HG03439 (cell line): Measurements from ENCODE around the gene SHISAL2A.
A peak's percentile ranks its signal among the peaks of the same experiment; 100 is the strongest.

Source experiments
- ATAC-seq: cut with Tn5 transposase; IDR thresholded peaks from one replicate; pipeline ENCODE4 v1.9.1; 2021; ENCODE audit warnings: mild to moderate bottlenecking, moderate library complexity; ENCODE audit not compliant: unreplicated experiment

Gene SHISAL2A

DNA sequence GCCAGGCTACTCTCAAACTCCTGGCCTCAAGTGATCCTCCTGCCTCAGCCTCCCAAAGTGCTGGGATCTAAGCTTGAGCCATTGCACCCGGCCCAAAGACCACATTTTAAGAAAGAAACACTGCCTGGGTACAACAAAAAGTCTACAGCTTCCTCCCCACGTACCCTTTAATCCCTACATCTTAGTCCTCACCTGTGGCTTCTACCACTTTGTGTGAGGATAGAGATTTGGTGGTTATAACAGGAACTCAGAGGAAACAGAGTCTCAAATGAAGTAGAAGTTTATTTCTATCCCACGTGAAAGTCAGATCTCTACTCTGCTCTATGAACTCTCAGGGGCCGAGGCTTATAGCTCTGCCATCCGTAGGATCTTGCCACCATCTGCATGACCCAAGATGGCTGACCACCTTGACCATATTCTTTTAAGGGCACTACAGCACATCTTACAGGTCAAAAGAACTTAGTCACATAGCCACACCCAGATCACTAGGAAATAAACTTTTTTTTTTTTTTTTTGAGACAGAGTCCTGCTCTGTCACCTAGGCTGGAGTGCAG lies 17.4 kb upstream of the SHISAL2A start:
- ATAC-seq, result no peak

DNA sequence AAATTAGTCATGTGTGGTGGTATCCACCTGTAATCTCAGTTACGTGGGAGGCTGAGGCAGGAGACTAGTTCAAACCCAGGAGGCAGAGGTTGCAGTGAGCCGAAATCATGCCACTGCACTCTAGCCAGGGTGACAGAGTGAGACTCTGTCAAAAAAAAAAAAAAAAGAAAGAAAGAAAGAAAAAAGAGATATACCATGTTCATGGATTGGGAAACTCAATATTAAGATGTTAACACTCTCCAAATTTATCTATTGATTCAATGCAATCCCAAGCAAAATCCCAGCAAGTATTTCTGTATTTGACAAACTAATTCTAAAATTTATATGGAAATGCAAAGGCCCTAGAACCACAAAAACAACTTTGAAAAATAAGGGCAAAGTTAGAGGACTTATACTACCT lies 11.0 kb upstream of the SHISAL2A start:
- no peak for ATAC-seq

DNA sequence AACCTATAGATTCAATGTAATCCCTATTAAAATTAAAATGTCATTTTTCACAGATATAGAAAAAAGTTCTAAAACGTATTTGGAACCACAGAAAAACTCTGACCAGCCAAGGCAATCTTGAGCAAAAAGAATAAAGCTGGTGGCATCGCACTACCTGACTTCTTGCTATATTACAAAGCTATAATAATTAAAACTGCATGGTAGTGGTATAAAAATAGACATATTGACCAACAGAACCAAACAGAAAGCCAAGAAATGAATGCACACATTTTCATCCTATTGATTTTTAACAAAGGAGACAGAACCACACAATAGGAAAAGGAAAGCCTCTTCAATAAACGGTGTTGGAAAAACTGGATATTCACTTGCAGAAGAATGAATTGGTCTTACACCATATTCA lies 9.2 kb upstream of the SHISAL2A start:
- no peak for ATAC-seq

DNA sequence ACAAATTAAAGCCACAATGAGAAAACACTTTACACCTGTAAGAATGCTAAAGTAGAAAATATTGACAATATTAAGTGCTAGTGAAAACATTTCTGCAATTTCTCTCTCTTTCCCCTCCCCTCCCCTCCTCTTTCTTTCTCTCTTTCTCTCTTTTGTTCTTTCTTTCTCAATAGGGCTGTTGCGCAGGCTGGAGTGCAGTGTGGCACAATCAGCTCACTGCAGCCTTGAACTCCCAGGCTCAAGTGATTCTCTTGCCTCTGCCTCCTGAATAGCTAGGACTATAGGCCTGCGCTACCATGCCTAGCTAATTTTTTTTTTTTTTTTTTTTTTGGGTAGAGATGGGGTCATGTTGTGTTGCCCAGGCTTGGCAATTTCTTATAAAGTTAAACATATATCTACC lies 5.9 kb upstream of the SHISAL2A start:
- no peak for ATAC-seq

DNA sequence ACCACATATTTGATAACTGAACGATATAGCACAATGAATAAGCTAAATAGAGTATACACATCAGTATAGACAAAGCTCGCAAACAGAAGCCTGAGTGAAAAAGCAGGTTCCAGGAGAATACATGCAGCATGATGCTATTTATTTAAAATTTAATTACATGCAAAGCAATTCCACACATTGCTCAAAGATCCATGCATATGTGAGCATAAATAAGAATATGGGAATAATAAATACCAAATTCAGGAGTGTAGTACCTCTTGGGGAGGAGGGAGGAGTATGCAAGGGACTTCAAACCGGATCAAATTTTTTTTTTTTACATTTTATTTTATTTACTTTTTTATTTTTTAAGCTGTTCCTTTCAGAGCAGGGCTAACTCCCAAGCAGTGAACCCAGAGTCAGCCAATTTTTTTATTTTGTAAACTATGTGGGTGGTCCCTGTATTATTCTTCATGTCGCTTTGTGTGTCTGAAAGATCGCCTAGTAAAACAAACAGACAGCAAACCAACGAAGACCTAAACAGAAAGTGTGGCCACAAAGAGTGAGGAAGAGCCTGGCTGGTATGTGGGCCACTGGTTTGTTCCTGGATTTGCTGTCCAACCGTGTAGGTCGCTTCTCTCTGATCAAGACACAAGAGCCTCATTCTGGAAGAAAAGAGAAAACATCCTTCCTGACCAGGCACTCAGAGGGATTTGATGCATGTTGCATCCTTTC lies 4.2 kb upstream of the SHISAL2A start:
- ATAC-seq, result no peak

DNA sequence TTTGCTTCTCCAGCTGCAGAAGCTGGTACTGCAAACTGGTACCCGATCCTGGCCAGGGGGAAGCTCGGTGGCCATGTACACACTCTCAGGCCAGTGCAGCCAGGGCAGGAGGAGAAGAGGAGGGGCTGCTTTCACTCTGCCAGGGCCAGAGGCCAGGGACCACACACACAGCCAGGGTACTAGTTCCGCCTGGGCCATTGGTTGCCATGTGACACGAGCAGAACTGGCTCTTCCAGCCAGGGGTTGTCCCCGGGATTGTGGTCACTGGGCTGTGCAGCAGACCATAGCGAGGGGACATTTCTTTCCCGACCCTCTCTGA lies 3.7 kb upstream of the SHISAL2A start:
- no peak for ATAC-seq

DNA sequence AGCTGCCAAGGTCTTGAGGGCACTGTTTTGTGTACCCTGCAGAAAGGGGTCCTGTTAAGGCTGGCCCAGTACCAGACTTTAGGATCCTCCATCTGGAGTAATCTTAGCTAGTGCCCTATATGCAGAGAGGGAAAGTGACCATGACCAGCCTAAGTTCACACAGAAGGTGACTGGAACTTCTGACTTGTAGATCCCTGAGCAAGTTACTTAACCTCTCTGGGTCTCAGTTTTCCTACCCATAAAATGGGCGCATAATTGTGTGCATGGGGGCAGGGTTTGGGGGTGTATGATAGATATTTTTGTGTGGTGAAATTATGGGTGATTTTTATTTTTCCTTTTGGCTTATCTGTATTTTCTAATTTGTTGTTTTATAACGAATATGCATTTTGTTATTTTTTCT lies 3.3 kb upstream of the SHISAL2A start:
- ATAC-seq, result no peak

DNA sequence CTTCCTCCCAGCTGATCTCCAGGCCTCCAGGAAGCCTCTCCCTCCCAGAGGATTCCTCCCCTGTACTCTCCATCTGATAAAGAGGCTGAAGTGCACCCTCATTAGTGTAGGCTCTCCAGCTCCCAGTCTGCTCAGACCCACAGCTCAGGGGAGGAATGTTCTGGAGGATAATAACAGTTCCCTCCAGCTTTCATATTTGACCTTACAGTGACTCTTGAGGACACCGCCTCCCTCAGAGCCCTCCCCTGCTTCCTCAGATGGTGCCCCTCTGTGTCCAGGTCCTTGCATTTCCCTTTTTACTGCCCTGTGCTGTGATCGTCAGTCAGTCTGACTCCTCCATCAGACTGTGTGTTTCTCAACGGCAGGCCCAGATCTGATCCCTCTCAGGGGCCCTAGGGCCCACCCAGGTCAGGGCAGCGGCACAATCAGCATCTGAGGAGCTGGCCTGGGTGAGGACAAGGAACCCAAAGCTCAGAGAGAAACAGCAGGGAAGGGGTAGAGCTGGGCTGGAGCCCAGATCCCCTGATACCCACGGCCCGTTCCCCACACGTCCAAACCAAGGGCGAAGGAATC lies 1.1 kb upstream of the SHISAL2A start:
- no peak for ATAC-seq

DNA sequence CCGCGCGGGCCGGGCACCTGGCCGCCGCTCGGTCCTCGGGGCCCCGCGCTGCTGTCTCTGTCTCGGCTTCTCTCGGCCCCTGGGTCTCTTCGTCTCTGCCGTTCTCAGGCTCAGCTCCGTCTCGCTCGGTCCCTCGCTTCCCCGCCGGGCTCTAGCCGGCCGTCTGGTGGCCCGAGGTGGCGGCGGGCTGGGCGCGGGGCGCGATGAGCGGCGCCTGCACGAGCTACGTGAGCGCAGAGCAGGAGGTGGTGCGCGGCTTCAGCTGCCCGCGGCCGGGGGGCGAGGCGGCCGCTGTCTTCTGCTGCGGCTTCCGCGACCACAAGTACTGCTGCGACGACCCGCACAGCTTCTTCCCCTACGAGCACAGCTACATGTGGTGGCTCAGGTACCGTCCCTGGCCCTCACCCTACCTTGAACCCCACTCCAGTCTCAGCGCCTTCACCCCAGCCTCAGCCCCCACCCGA lies 355 bp downstream of the SHISAL2A start:
- ATAC-seq, result no peak

DNA sequence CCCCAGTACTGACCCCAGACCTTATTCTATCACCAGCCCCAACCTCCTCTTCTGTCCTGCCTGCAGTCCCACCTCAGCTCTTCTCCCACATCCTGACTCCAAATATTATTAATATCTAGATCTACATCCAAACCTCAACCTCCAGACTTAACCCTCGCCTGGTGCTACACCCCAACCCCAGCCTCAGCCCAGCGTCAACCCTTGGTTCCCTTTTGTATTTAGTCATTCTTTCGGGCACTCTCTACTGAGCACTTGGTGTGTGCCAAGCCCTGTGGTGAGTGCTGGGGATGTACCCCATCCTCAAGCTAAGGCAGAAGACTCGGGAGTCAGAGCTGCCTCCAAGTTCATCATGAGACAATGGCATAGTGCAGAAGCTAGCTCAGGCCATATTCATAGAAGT lies 1.1 kb downstream of the SHISAL2A start:
- no peak for ATAC-seq

DNA sequence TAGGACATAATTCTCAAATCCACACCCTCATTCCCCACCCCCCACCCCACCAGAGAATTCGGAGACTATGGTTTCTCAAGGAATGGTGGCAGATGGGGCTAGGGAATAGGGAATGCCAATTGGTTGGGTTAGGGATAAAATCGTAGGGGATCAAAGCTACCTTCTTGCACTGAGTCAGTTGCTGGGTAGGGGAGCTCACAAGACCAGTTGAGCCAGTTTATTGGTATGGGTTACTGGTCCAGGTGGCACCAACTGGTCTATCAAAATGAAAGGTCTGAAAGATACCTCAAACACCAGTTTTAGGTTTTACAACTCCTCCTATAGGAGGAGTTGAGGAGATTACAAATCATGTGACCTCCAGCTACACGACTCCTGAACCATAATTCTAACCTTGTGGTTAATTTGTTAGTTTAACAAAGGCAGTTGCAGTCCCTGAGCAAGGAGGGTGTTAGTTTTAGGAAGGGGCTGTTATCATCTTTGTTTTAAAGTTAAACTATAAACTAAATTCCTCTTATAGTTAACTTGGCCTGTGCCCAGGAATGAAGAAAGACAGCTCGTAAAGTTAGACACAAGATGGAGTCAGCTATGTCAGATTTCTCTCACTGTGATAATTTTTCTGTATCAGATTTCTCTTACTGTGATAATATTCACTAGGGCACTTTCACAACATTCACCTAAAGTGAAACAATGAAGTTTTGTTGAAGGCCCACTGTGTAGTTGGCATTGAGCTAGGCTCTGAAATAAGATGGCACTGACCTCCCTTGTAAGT lies 2.5 kb downstream of the SHISAL2A start:
- ATAC-seq, result no peak

DNA sequence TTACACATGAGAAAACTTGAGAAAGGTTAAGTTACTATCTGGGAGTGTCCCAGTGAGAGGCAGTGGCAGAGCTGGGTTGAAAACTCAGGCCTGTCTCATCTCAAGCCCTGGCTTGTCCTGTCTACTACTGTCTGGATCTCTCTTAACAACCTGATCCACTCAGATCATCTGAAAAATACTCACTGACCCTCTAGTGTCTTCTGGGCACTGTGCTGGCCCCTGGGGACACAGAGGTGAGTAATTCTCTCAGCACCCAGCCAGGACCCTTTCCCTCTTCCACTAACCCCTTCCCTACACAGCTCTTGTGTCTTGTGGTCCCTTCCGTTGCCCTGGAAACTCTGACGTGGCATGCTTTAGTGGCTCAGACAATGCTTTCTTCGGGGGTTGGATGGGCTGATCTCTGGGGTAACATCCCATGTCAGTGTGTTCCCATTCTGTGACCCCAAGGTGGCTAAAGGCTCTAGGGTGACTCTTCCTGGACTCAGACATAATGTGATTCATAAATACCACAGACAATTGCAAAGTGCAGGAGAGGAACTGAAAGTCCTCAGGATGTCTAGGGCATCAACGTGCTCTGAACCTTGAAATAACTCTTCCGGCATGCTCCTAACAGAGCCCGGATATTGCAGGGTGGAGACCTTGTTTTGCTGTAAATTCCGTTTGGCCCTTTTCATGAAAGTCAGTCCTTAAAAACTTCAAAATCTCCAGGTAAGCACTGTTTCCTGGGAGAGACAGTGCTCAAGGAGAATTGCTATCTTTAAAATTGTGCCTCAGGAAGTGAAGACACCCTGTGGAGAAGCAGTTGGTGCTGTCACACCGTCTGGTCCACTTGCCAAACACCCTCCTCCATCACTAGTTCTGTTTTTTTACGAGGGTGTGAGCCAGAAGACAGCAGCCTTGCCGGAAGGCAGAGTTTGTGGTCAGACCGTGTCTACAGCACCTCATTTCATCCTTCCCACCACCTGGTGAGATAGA lies 4.0 kb downstream of the SHISAL2A start:
- peak; percentile 67 for ATAC-seq

DNA sequence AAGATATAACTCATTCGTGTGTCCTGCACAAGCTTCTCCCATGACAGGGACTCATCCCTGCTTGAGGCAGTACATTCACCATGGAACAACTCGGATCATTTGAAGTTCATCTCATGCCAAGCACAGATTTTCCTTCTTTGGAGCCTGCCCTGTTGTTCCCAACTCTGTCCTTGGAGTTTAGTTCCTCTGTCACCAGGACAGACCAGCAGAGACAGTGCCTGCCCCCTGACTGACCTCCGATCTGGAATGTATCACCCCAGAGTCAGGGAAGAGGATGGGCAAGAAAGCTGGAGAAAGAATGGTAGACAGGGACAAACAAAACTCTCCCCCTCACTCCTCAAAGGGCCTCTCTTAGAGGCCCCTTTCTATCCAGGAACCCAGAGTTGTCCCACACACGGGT lies 5.0 kb downstream of the SHISAL2A start:
- no peak for ATAC-seq

DNA sequence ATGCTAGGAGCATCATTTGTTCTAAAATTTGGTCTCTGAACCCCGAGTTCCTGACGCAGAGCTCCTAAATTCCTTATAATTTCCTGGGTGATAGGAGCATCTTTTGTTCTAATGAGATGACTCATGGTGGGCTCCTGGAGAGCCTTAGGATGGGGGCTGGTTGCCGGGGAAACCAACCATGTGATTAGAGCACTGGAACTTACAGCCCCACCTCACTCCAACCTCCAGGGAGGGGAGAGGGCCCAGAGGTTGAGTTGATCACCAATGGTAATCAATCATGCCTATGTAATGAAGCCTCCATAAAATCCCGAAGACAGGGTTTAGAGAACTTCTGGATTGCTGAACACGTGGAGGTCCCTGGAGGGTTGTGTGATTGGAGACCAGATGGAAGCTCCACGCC lies 7.7 kb downstream of the SHISAL2A start:
- ATAC-seq, result no peak

DNA sequence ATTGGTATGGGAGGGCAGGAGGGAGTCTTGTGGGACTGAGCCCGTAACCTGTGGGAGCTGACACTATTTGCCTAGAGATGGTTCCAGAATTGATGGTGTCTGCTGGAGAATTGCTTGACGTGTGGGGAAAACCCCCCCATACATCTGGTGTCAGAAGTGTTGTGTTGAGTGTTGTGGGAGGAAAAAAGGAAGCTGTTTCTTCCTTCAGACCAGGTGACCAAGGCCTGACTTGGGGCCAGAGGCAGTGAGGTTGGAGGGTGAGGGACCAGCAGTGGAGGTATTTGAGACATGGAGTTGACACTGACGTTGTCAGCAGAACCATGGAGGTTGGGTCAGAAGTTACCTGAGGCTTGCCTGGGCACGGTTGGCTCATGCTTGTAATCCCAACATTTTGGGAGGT lies 8.3 kb downstream of the SHISAL2A start:
- no peak for ATAC-seq

DNA sequence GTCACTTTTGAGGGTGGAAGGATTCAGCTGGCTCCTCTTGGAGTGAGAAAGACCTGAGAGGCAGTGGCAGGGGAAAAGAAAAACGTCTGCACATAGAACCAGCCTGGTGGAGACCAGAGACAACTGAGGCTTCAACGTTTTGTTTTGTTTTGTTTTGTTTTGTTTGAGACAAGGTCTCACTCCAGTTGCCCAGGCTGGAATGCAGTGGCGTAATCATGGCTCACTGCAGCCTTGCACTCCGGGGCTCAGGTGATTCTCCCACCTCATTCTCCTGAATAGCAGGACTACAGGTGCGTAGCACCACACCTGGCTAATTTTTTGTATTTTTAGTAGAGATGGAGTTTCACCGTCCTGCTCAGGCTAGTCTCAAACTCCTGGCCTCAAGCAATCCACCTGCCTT lies 12.3 kb downstream of the SHISAL2A start:
- ATAC-seq, result no peak

DNA sequence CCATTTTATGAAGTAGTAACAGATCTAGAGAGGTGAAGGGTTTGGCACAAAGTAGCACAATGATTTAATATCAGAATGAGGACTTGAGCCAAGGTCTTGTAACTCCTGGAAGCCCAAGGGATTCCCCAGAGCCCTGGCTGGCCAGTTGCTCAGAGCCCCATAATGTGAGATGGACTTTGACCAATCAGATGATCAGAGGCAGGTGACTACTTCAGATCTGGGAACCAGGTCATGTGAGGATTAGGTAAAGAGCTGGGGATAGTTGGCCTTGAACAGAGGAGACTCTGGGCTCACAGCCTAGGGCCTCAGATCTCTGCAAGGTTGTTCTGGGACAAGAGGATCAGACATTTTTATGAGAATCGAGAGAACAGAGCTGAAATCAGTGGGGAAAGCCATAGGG lies 18.9 kb downstream of the SHISAL2A start:
- no peak for ATAC-seq

DNA sequence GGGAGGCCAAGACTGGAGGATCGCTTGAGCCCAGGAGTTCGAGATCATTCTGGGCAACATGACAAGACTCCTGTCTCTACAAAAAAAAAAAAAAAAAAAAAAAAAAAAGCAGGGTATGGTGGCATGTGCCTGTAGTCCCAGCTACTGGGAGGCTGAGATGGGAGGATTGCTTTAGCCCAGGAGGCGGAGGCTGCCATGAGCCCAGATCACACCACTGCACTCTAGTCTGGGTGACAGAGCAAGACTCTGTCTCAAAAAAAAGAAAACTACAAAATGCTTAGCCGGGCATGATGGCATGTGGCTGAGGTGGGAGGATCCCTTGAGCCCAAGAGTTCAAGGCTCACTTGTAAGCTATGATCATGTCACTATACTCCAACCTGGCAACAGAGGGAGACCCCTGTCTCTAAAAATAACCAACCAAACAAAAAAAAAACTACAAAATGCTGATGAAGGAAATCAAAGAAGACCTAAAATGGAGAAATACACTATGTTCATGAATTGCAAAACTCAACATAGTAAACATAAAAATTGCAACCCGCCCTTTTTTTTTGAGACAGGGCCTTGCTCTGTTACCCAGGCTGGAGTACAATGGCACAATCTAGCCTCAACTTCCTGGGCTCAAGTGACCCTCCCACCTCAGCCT lies 20.4 kb downstream of the SHISAL2A start:
- no peak for ATAC-seq

DNA sequence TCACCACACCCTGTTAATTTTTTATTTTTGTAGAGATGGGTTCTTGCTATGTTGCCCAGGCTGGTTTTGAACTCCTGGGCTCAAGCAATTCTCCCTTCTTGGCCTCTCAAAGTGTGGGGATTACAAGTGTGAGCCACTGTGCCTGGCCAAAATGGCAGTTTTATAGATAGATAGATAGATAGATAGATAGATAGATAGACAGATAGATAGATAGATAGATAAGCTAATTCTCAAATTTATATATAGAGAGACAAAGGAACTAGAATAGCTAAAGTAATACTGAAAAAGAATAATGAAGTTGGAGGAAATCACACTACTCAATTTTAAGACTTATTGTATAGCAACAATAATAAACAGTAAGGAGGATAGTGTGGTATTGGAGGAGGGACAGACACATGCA lies 21.1 kb downstream of the SHISAL2A start:
- ATAC-seq, result no peak

DNA sequence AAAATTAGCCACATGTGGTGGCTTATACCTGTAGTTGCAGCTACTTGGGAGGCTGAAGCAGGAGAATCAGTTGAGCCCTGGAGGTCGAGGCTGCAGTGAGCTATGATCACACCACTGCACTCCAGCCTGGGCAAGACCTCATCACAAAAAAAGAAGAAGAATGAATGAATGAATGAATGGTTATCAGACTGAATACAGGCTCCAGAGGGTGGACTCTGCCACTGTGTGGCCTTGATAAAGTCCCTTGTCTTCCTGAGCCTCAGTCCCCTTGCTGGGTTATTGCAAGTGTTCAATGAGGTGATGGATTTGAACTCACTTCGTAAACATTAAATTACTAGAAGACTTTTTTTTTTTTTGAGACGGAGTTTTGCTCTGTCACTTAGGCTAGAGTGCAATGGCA lies 24.7 kb downstream of the SHISAL2A start:
- ATAC-seq, result no peak
